ENCODE measurements around the gene CAMK2D.

Gene CAMK2D

DNA sequence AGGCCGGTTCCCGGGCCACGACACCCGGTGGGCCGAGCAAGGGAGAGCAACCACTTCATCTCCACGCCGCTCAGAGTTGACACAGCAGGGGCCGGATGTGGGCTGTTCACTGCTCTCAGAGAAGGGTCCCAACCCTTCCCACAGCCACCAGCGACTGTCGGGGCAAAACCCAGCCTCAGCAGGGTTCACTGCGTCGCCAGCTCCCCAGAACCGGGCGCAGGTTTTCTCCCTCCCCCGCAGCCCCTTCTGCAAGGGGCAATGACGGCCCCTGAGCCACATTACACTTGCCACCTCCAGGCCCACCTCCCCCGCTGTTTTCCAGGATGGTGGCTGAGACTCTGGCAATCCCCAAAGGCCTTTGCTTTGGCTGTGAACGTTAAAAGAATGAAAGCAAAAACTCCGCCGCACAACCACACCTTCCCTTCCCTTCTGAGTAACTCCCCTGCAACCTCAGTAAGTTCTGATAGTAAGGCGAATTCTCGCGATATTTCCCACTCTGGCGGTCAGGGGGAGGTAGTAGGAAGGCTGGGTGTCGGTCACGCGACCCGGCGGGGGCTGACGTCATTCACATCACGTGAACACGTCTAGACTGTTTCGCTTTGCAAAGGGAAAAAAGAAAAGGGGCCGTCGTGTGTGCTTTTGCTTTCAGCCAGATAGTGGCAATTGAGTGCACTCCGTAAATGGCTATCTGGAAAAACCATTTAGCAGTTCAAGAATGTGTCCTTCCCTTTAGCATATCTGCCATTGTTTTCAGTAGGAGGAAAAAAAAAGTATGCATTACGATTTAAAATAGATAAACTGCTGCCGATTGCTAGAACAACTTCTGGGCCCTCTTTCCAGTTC, 869 bp upstream of the CAMK2D start:
- Histone ChIP-seq H3K4me1 (ENCODE audit: insufficient read depth, low read length) (peaks cover 8% of the 10 kb centered on the region), H3K27ac (ENCODE audit: low read length) (peak overlapping the region; percentile 70), H3K4me3 (ENCODE audit: low read length) (peak overlapping the region; percentile 84), H3K9me3 (ENCODE audit: insufficient read depth, low read depth, low read length) (no peaks in the 10 kb centered on the region), H3K36me3 (ENCODE audit: insufficient read depth, low read depth, low read length) (no peaks in the 10 kb centered on the region), H3K27me3 (ENCODE audit: insufficient read depth, low read length) (peaks cover 25% of the 10 kb centered on the region), H3K9ac (ENCODE audit: low read depth, low read length) (peak overlapping the region; percentile 88)

DNA sequence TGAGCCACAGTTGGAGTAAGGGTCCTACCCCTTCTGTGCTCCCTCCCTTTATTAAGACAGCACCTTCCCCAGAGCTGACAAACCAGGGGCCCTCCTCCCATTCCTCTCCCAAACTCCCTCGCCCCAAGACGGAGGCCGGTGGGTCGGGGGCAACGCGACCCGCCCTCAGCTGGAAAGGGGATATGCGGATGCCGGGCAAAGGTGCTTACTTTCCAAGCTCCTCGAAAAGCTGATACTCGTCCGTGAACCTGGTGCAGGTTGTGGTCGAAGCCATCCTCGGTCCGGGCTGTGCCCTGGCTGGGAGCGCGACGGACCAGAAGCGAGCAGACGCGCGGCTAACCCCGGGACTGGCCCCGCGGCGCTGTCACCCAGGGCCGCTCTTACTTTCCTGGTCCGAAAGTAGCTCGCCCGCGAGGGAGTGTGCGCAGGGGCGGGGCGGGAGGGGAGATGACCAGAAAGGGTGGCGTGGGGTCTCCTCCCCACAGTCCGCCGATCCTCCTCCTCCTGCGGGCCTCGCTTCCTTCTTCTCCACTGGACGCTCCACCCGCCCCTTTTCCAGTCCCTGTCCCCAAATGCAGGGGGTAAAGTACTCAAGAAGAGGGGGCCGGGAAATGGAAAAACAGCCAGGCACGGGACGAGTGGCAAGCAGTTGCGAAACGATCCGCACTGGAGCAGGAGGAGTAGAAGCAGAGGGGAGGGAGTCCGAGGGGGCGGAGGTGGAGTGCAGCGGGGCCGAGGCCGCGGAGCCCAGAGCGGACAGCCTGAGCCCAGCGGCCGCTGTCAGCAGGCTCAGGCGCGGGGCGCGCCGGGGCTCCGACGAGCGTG, 531 bp downstream of the CAMK2D start:
- H3K4me3 ChIP-seq (ENCODE audit: low read length): peak overlapping the region; percentile 84
- peaks cover 25% of the 10 kb centered on the region for H3K27me3 ChIP-seq (ENCODE audit: insufficient read depth, low read length)
- H3K27ac ChIP-seq (ENCODE audit: low read length): no peak overlapping the region
- H3K4me1 ChIP-seq (ENCODE audit: insufficient read depth, low read length): peaks cover 16% of the 10 kb centered on the region
- H3K36me3 ChIP-seq (ENCODE audit: insufficient read depth, low read depth, low read length): no peaks in the 10 kb centered on the region
- H3K9me3 ChIP-seq (ENCODE audit: insufficient read depth, low read depth, low read length): no peaks in the 10 kb centered on the region
- H3K9ac ChIP-seq (ENCODE audit: low read depth, low read length): peak overlapping the region; percentile 88; the same call in 1 of the 2 replicates

DNA sequence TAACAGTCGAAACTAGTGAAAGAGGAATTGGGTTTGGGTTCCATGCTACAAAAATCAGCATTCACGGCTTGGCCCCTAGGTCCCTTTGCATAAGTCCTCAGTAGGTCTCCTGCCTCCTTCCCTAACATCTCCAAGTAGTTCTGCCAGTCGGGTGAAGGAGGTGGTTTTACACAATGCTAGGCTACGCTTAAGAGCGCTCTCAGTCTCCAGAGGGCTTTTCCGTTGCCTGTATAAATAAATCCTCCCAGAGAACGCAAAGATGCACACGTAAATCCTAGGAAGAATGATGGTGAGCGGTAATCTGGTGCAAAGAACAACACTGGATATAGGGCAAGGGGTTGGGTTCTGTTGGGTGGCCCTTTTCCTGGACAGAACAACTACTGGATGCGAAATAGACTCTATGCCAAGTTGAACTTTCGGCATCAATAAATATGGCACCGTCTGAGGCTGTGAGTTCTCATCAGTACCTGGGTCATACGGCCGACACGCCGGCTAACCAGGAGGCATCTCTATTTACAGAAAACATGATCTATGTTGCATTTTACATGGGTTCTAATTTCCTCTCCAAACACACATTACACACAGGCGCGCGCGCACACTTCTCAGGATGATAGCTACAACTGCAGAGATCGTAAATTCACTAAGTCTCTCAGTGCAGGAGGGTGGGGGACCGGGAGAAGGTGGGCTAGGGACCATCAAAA, 1.3 kb downstream of the CAMK2D start:
- peak overlapping the region; percentile 45; the same call in 1 of the 2 replicates for H3K9ac ChIP-seq (ENCODE audit: low read depth, low read length)
- H3K4me1 ChIP-seq (ENCODE audit: insufficient read depth, low read length): peaks cover 23% of the 10 kb centered on the region
- no peaks in the 10 kb centered on the region for H3K36me3 ChIP-seq (ENCODE audit: insufficient read depth, low read depth, low read length)
- no peaks in the 10 kb centered on the region for H3K9me3 ChIP-seq (ENCODE audit: insufficient read depth, low read depth, low read length)
- peak overlapping the region; percentile 84 for H3K4me3 ChIP-seq (ENCODE audit: low read length)
- H3K27ac ChIP-seq (ENCODE audit: low read length): no peak overlapping the region
- peaks cover 25% of the 10 kb centered on the region for H3K27me3 ChIP-seq (ENCODE audit: insufficient read depth, low read length)

DNA sequence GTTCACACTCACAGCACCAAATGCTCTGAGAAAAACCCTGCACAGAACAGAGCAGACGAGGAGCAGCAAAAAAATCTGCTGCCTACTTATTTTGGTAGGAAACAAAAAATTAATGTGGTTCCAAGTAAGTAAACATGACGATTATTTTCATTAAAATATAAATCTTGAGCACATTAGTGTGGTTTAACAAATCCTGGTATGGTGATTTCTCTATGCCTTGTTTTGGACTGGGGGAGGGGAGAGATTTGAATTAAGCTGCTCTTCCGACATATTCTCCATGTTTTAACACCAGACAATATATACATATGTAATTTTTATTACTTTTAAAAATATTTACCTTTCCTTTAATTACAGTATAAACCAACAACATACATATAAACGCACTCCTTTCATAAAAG, 1.8 kb downstream of the CAMK2D start:
- Histone ChIP-seq H3K36me3 (ENCODE audit: insufficient read depth, low read depth, low read length) (no peaks in the 10 kb centered on the region), H3K27me3 (ENCODE audit: insufficient read depth, low read length) (peaks cover 25% of the 10 kb centered on the region), H3K27ac (ENCODE audit: low read length) (no peak overlapping the region), H3K4me1 (ENCODE audit: insufficient read depth, low read length) (peaks cover 24% of the 10 kb centered on the region), H3K9me3 (ENCODE audit: insufficient read depth, low read depth, low read length) (no peaks in the 10 kb centered on the region), H3K4me3 (ENCODE audit: low read length) (peak overlapping the region; percentile 84), H3K9ac (ENCODE audit: low read depth, low read length) (no peak overlapping the region; the same call in 1 of the 2 replicates)

DNA sequence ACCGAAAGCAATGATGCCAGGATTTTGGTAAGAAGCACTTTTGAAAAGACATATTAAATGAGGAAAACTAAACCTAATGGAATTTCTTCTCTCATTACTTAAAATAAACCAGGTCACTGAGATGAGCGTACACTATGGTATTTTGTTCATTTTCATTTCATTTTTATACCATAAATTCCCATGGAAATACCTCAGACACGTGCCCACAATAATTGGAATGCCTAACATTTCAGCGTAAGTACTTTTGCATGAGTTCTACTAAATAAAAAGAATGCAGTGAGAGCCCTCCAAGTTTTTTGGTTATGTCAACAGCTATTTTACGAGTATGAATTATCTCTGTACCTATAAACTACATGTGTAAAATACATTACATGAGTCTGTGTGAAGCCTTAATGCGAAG, 3.2 kb downstream of the CAMK2D start:
- H3K9me3 ChIP-seq (ENCODE audit: insufficient read depth, low read depth, low read length): no peaks in the 10 kb centered on the region
- no peak overlapping the region for H3K9ac ChIP-seq (ENCODE audit: low read depth, low read length)
- peaks cover 25% of the 10 kb centered on the region for H3K27me3 ChIP-seq (ENCODE audit: insufficient read depth, low read length)
- no peaks in the 10 kb centered on the region for H3K36me3 ChIP-seq (ENCODE audit: insufficient read depth, low read depth, low read length)
- peaks cover 24% of the 10 kb centered on the region for H3K4me1 ChIP-seq (ENCODE audit: insufficient read depth, low read length)
- no peak overlapping the region for H3K27ac ChIP-seq (ENCODE audit: low read length)
- H3K4me3 ChIP-seq (ENCODE audit: low read length): no peak overlapping the region

DNA sequence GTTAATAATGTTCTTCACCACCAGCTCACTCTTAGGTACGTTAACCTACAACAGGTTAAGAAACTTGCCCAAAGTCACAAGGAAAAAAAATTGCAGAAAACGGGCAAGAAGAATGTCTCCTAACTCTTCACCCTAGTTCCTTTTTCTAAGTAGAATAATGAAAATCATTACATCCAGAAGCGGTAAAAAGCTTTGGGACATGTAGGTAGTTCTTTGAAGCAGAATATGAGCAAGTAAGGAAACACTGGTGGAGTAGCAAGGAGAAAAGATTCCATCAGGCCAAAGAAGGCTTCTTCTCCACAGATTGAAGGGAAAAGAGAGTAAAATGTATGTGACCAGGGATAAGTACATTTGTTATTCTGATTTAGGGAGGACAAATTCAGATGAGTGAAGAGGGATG, 4.1 kb downstream of the CAMK2D start:
- Histone ChIP-seq H3K9ac (ENCODE audit: low read depth, low read length) (no peak overlapping the region), H3K36me3 (ENCODE audit: insufficient read depth, low read depth, low read length) (no peaks in the 10 kb centered on the region), H3K27me3 (ENCODE audit: insufficient read depth, low read length) (peaks cover 25% of the 10 kb centered on the region), H3K4me3 (ENCODE audit: low read length) (no peak overlapping the region), H3K9me3 (ENCODE audit: insufficient read depth, low read depth, low read length) (no peaks in the 10 kb centered on the region), H3K27ac (ENCODE audit: low read length) (no peak overlapping the region), H3K4me1 (ENCODE audit: insufficient read depth, low read length) (peaks cover 21% of the 10 kb centered on the region)

DNA sequence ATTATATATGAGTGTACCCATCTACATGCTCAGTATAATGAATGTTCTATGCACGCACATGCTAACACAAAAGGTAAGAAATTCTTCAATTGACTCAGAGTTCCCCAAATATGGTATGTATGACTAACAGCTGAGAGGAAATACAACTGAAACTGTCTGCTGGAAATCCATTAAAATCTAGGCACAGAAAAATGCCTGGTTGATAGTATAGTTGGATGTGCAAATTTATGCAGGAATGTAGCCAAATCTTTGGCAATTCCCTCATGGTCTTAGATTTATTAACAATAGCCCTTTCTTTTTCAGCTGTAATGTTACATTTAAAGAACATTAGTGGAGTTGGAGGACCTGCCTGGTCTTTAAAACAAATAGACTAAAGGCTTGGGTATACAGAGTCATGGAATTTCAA, 5.5 kb downstream of the CAMK2D start:
- H3K27ac ChIP-seq (ENCODE audit: low read length): no peak overlapping the region
- no peak overlapping the region for H3K9ac ChIP-seq (ENCODE audit: low read depth, low read length)
- no peaks in the 10 kb centered on the region for H3K36me3 ChIP-seq (ENCODE audit: insufficient read depth, low read depth, low read length)
- no peak overlapping the region for H3K4me3 ChIP-seq (ENCODE audit: low read length)
- H3K27me3 ChIP-seq (ENCODE audit: insufficient read depth, low read length): peaks cover 25% of the 10 kb centered on the region
- H3K9me3 ChIP-seq (ENCODE audit: insufficient read depth, low read depth, low read length): no peaks in the 10 kb centered on the region
- H3K4me1 ChIP-seq (ENCODE audit: insufficient read depth, low read length): peaks cover 21% of the 10 kb centered on the region

DNA sequence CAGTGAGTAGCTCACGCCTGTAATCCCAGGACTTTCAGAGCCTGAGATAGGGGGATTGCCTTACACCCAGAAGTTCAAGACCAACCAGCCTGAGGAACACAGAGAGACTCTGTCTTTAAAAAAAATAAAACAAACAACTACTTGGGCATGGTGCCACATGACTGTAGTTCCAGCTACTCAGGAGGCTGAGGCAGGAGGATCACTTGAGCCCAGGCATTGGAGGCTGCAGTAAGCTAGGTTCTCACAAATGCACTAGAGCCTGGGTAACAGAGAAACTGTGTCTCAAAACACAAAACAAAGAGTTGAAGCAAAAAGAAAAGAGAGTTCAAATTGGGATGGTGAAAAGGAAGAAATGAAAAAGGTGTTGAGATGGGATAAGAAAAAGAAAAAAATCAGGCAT, 10.8 kb downstream of the CAMK2D start:
- Histone ChIP-seq H3K4me1 (ENCODE audit: insufficient read depth, low read length) (peaks cover 5% of the 10 kb centered on the region; the same call in 1 of the 2 replicates), H3K27ac (ENCODE audit: low read length) (no peak overlapping the region), H3K27me3 (ENCODE audit: insufficient read depth, low read length) (no peaks in the 10 kb centered on the region), H3K4me3 (ENCODE audit: low read length) (no peak overlapping the region), H3K9ac (ENCODE audit: low read depth, low read length) (no peak overlapping the region), H3K9me3 (ENCODE audit: insufficient read depth, low read depth, low read length) (no peaks in the 10 kb centered on the region), H3K36me3 (ENCODE audit: insufficient read depth, low read depth, low read length) (no peaks in the 10 kb centered on the region)

DNA sequence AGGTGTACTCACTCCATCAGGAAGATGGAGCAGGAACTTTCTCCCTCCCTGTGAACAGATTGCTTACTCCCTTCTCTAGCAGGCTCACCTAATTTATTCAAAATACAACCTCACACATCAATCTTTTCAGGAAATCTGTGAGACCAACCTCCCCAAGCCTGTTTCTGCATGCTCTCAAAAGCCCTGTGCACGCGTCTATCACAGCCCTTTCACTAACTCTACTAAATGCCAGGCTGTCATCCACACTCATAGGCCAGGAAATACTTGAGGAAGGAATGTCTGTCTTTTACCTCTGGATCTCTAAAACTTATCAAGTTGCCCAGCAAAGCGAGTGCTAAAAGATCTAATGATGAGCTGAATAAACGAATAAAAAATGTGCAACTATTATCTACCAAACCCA, 11.2 kb downstream of the CAMK2D start:
- Histone ChIP-seq H3K27ac (ENCODE audit: low read length) (no peak overlapping the region), H3K9me3 (ENCODE audit: insufficient read depth, low read depth, low read length) (no peaks in the 10 kb centered on the region), H3K4me3 (ENCODE audit: low read length) (no peak overlapping the region), H3K4me1 (ENCODE audit: insufficient read depth, low read length) (0 out of 2 replicates have a peak, but pooled peaks cover under 1% of the 10 kb centered on the region), H3K27me3 (ENCODE audit: insufficient read depth, low read length) (no peaks in the 10 kb centered on the region), H3K36me3 (ENCODE audit: insufficient read depth, low read depth, low read length) (no peaks in the 10 kb centered on the region), H3K9ac (ENCODE audit: low read depth, low read length) (no peak overlapping the region)

DNA sequence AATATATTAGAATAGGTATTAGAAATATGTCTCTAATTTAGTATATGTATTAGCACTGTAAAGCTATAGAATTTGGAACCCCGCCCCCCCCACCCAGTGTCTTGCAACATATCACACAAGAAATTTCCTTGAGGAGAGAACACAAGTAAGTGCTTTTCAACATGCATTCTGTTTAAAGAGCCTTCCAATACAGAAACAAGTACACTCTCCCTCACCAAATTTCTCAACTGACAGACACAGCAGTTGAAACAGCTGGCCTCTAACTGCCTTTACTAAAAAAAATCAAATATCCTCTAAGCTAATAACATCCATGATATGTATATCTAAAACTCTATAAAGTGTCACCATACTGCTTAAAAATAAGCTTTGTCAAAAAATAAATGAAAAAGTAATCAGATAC, 12.4 kb downstream of the CAMK2D start:
- Histone ChIP-seq H3K36me3 (ENCODE audit: insufficient read depth, low read depth, low read length) (no peaks in the 10 kb centered on the region), H3K27ac (ENCODE audit: low read length) (no peak overlapping the region), H3K9ac (ENCODE audit: low read depth, low read length) (no peak overlapping the region), H3K9me3 (ENCODE audit: insufficient read depth, low read depth, low read length) (no peaks in the 10 kb centered on the region), H3K4me3 (ENCODE audit: low read length) (no peak overlapping the region), H3K4me1 (ENCODE audit: insufficient read depth, low read length) (no peaks in the 10 kb centered on the region), H3K27me3 (ENCODE audit: insufficient read depth, low read length) (no peaks in the 10 kb centered on the region)

DNA sequence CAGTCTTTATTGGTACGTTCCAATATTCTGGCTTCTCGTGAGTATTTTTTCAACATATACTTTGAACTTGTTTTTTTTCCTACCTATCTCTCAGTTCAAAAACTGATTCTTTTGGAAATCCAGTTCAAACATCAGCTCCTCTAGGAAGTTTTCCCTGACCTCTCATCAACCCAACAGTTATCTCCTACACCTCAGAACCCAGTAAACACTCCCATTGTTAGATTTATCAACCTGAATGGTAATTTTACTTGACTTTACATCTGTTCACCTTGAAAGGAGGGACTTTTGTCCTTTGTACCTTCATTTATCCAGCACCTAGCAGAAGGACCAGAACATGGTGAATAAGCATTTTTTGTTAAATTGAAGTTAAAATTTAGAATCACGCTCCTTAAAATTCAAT, 13.6 kb downstream of the CAMK2D start:
- Histone ChIP-seq H3K4me1 (ENCODE audit: insufficient read depth, low read length) (no peaks in the 10 kb centered on the region), H3K9ac (ENCODE audit: low read depth, low read length) (no peak overlapping the region), H3K27me3 (ENCODE audit: insufficient read depth, low read length) (no peaks in the 10 kb centered on the region), H3K4me3 (ENCODE audit: low read length) (no peak overlapping the region), H3K27ac (ENCODE audit: low read length) (no peak overlapping the region), H3K9me3 (ENCODE audit: insufficient read depth, low read depth, low read length) (no peaks in the 10 kb centered on the region), H3K36me3 (ENCODE audit: insufficient read depth, low read depth, low read length) (no peaks in the 10 kb centered on the region)

Measured in iPS-20b (cell line).